ENCODE data around the gene WDR93.

- no peak for TF ChIP-seq ZNF184 (tag by site-specific recombination; IDR thresholded peaks at IDR 0.05)
- TF ChIP-seq, protein P1, sequence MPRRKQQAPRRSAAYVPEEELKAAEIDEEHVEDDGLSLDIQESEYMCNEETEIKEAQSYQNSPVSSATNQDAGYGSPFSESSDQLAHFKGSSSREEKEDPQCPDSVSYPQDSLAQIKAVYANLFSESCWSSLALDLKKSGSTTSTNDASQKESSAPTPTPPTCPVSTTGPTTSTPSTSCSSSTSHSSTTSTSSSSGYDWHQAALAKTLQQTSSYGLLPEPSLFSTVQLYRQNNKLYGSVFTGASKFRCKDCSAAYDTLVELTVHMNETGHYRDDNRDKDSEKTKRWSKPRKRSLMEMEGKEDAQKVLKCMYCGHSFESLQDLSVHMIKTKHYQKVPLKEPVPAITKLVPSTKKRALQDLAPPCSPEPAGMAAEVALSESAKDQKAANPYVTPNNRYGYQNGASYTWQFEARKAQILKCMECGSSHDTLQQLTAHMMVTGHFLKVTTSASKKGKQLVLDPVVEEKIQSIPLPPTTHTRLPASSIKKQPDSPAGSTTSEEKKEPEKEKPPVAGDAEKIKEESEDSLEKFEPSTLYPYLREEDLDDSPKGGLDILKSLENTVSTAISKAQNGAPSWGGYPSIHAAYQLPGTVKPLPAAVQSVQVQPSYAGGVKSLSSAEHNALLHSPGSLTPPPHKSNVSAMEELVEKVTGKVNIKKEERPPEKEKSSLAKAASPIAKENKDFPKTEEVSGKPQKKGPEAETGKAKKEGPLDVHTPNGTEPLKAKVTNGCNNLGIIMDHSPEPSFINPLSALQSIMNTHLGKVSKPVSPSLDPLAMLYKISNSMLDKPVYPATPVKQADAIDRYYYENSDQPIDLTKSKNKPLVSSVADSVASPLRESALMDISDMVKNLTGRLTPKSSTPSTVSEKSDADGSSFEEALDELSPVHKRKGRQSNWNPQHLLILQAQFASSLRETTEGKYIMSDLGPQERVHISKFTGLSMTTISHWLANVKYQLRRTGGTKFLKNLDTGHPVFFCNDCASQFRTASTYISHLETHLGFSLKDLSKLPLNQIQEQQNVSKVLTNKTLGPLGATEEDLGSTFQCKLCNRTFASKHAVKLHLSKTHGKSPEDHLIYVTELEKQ (tag by site-specific recombination; IDR thresholded peaks at IDR 0.05; ENCODE audit: borderline replicate concordance): no peak
- TF ChIP-seq, protein P2, sequence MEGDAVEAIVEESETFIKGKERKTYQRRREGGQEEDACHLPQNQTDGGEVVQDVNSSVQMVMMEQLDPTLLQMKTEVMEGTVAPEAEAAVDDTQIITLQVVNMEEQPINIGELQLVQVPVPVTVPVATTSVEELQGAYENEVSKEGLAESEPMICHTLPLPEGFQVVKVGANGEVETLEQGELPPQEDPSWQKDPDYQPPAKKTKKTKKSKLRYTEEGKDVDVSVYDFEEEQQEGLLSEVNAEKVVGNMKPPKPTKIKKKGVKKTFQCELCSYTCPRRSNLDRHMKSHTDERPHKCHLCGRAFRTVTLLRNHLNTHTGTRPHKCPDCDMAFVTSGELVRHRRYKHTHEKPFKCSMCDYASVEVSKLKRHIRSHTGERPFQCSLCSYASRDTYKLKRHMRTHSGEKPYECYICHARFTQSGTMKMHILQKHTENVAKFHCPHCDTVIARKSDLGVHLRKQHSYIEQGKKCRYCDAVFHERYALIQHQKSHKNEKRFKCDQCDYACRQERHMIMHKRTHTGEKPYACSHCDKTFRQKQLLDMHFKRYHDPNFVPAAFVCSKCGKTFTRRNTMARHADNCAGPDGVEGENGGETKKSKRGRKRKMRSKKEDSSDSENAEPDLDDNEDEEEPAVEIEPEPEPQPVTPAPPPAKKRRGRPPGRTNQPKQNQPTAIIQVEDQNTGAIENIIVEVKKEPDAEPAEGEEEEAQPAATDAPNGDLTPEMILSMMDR (tag by site-specific recombination; IDR thresholded peaks at IDR 0.05): no peak
Observed at GRCh38 chr15:89778861-89779260, 88.2 kb downstream of the WDR93 start.
